HUDEP-2 (cell line): ENCODE data around the gene CDC7.
"Not testable (repeated sequence)": the region's sequence is repeated elsewhere in the genome, so short reads cannot be mapped to it uniquely, and the experiment has no call there.

Experiments
- DNase-seq, 76 experiments: peaks; one replicate each; lab custom pipeline; 2025; ENCODE audit not compliant: unreplicated experiment in 76 of 76; lab: John Stamatoyannopoulos, UW

CDC7 gene

DNA sequence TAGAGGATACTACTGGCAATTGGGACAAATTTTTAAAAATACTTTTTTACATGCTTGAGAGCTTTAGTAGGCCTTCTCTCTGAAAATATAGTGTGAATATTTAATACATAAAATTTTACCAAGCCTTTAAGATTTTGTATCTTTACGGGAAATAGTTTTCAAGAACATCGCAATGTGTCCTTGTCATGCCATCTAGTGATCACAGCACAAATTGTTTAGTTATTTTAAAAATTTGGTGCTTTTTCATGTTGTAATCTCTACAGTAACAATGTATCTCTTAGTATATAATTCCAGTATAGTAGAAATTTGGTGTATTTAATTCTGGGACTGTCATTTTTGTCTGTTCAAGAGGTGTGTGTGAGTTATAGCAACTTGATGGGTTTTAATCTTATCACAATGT is 6.7 kb downstream of the CDC7 start:
- DNase-seq, result no peak

DNA sequence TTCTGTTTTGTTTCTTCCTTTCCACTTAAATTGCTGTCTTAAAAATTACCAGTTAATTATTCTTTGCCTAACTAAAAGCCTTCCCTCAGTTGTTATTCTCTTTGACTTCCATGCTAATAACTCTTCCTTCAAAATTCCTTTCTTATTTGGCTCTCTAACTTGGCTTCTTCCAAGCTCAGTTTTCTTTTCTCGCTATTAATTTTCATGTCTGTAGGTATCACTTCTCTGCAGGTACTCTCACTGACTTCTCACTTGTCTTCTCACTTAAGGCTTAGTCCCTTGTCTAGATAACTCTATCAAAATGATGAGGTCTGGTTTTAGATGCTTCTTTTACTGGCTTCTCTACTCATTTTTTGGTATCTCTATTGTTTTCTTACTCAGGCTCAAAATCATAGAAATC is 10.1 kb downstream of the CDC7 start:
- DNase-seq, result no peak

DNA sequence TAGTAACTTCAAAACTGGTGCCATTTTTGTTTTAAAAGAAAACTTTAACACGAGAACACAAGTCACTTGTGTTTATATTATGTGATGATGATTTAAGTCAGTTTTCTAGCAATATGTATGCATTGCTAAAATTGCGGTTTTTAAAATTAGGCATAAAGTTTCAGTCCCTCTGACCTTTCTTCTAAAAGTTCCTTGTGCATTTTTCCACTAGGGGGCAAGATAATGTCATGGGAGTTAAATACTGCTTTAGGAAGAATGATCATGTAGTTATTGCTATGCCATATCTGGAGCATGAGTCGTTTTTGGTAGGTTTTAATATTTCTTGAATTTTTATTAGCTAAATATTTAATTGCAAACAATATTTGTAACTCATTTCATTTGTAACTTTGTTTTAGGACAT is 10.7 kb downstream of the CDC7 start:
- DNase-seq, result peak in 5 of 76 experiments; percentile 3 to 32 (median 10)

DNA sequence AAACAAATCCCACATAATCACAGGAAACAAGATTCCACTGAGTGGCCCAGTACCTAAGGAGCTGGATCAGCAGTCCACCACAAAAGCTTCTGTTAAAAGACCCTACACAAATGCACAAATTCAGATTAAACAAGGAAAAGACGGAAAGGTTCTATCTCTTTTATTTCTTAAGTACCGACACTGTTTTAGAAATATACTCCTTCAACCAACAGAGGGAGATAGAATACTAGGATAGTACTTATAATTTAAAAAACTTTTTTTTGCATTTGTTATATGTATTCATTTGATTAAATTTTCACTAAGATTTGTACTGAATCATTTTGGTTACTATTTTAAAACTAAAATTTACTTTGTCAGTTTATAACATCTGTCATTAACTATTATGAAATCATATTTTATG is 12.5 kb downstream of the CDC7 start:
- DNase-seq, result no peak

DNA sequence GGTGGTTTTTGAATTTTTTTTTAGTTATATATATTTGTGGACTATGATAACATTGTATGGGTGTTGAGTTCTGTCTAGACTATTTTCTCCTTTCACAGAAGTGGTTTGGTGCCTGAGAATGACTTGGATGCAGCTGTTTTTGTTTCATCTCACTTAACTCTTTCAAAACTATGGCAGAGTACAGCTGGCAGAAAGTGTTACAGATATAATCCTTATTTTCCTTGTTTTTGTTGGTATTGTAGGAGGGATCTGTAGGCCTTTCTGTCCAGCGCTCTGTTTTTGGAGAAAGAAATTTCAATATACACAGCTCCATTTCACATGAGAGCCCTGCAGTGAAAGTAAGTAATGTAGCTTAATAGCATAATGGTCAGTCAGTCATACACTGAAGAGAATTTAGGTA is 13.1 kb downstream of the CDC7 start:
- DNase-seq, result no peak

DNA sequence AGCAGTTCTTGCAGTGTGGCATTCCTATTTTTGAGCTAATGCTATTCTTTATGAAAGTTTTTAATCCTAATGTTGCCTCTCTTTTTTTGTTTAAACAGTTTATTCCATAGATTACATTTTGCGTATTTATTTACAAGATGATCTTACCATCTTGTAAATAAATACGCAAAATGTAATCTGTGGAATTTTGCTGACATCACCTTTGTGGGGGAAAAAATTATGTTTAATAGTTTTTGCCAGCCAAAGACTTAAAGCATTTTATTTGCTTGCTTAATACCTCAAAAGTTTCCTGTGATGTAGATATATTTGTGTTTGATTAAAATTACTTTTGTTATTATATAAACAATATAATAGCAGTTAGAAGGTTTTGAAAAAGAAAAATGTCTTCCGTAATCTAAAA is 15.3 kb downstream of the CDC7 start:
- no peak for DNase-seq

DNA sequence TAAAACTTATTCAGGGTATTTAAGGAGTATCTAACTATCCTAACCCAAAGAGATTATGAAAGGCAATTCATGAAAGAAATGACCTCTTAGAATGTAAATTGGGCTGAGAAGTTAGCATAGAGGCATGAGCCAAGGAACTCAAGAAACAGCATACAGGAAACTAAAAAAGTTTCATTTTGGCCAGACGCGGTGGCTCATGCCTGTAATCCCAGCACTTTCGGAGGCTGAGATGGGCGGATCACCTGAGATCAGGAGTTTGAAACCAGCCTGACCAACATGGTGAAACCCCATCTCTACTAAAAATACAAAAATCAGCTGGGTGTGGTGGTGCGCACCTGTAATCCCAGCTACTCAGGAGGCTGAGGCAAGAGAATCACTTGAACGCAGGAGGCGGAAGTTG is 16.0 kb downstream of the CDC7 start:
- not testable (repeated sequence) for DNase-seq

DNA sequence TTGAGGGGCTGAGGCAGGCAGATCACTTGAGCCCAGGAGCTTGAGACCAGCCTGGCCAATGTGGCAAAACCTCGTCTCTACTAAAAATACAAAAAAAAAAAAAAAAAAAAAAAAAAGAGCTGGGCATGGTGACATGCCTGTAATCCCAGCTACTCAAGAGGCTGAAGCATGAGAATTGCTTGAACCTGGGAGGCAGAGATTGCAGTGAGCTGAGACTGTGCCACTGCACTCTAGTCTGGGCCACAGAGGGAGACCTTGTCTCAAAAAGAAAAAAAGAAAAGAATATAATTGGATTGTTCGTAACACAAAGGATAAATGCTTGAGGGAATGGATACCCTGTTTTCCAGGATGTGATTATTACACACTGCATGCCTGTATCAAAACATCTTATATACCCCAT is 18.5 kb downstream of the CDC7 start:
- DNase-seq, result not testable (repeated sequence)

DNA sequence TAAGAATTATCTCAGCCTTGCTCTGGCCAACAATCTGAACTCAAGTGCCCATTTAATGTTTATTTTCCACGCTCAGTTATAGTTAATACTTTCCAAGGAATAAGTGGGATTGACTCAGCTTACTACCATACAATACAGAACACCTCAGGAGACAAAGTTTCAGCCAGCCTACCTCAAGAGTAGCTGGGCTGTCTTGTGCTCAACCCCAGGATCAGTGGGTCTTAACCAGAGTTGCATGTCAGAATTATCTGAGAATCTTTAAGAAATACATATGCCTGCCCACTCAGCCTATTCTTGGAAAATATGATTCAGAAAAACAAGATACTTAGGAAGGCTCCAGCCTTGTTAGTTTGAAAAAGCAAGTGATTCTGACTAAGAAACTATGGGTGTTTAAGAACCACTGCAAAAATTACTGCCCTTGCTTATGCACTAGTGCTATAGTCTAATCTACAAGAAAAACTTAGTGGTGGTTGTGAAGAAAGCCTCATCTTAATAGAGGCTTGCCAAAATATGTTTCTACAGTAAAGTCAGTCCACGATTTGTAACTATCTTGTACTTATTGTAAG is 20.4 kb downstream of the CDC7 start:
- DNase-seq, result no peak

DNA sequence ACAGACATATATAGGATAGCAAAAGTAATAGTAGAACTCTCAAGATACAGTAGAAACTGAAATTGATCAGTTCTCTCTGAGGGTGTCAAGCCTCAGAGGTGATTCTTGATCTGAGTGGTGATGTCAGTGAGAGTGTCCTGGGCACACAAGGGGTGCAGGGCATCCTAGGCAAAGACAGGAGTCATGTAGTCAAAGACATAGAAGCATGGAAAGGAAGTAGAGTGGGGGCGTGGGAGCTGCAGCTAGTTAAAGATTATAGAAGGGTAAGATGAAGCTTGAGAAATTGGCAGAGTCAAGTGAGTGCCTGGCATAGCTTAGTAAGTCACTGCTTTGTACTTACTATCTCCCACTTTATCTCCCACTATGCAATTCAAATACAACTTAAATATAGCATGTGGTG is 22.8 kb downstream of the CDC7 start:
- no peak for DNase-seq

DNA sequence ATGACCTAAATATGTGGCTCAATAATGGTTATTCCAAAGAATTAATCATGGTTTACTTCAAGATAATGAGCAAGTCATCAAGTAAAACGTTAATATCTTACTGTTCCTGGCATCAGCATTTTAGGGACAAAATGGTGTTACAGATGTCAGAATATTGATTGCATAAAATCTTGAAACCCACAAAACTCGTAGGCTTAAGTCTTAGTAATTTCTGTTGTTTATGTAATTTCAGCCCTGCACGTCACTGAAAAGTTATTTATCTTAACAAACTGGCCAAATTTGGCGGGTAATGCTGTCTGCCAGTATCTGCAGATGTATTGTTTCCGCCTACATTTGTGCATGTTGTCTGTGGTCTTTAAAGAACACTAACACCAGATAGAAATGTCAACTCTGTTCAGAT is 25.8 kb downstream of the CDC7 start:
- DNase-seq, result no peak

DNA sequence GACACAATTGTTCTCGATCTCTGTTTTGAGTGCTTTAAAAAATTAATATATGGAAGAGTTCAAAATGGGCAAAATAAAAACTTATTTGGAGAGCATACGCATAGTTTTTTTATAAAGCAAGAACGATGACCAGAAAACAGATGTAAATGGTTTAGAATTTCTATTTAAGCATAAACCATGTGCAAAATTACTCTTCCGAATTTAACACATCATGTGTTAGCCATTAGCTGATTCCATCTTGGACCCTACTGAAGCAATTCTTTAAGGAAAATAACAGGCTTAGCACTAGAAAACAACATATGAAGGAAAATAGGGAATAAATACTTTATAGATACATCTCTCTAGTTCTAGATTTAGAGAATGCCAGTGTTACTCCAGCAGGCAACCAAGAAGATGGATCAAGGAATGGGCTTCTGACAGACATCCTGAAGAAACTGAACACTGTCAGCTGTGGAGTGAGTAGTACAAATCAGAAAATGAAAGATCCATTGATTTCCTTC is 26.7 kb downstream of the CDC7 start:
- DNase-seq, result no peak

DNA sequence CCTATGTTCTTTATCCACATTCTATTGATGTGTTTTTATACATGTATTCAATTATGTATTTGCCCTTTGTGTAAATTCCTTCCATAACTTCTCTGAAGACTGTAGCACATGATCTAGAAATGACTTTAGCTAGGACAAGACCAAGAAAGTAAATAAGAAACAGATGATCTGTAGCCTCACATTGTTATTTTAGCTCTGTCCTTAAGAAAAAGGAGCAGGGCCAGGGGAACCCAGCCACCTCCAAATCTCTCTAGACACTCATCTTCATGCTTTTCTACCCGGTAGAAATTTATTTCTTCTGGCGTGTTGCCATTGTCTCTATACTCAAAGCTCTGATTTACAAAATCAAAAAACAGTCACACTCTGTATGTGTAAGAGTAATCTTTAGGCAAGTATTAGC is 27.1 kb downstream of the CDC7 start:
- DNase-seq, result no peak

DNA sequence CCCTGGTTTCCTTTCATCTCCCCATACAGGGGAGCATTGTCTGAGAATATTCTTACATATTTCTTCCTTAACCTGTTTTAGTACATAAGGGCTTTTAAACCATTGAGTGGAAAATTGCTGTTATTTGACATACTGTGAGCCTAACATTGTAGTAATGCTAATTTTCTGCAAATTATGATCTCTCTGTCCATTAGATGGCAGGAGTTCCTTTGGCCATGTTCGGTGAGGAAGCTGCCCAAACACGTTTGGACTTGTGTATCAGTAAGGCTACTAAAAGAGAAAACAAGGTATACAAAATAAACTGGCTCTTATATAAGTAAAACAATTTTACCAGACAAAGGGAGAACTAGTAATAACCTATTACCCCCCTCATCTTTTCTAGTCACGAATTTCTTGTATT is 29.2 kb downstream of the CDC7 start:
- DNase-seq, result no peak

DNA sequence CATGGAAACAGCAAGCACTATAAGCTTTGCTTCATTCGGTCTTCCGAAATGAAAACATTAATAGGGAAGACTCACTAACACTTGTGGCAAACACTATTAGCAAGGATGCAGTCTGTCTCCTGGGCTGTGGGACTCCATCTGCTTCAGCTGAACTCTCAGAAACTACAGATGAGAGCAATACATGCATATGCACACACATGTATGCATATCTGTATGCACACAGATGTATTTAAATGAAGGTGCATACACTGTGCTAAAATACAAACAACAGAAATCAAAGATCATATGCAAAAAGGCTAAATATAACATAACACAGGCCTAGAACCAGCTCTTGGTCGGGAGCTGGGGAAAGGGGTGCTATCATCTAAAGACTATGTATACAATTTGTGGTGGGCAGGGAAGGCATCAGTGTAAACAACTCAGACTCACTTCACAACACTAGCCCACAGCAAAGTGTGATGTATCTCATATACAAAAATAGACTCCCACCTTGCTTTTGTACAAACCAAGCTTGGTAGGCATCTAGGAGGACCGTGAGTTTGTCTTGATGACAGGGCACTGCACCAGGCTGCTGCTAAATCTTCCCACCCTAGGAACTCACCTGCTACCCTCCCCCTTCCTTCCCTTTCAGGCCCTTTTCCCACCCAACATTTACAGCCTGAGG is 32.8 kb downstream of the CDC7 start:
- no peak for DNase-seq

DNA sequence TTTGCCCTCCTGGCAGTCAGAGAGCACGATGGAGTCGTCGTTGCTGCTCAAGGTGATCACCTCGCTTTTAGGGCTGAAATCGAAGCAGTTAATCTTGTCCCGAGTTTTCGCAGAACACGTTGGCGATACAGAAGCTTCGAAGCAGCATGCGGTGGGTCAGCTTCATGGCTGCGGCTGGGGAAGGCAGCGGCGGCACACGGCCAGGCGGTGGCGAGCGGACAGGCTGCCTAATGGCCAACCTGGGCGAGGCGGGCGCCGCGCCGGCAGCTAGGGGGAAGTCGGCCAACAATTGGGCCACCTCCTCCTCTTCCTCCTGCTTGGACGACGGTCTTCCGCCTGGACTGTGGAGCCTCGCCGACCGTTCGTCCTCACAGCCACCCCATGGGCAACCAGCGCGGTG is 34.8 kb downstream of the CDC7 start:
- no peak for DNase-seq

DNA sequence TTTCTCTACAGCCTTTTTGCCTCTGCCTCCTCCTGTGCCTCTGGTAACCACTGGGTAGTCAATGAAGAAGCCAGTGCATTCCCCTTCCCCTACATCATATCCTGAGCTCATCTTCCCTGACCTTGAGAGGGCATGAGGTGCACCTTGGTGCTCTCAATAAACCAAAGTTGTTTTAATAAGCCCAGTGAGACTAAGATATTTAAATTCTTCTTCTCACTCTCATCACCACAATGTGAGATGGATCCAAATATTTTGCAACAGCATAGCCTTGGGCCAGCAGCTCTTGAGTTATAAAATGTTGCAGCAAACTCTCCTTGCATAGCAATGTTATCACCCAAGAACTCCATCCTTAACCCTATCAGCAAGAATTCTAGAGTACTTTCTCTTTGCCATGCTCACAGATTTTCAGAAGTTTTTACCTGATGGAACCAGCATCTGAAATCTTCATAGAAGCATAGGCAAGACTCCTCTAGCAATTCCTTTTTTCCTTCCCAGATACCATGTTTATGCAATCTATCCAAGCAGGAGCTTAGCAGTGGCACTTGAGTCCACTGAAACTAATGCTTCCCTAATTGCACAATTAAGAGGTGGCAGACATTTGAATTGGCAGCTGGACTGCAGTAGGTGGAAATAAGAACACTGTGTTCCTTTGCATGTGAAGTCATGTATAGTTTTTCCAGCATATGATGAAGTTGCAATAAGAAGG is 36.8 kb downstream of the CDC7 start:
- DNase-seq, result no peak

DNA sequence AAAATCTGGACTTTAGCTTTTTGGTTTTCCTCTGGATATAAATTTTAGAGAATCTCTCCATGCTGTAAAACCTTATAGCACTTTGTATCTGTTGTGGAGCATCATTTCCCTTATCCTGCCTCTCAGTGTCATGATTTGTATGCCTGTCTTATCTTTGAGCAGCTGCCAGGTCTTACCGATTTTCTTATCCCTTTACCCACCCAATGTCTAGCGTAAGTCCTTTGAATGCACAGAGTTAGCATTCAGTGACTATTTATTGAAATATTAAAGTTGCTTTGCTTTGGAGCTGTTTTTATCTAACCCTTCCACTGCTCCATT is 37.3 kb downstream of the CDC7 start:
- DNase-seq, result no peak

DNA sequence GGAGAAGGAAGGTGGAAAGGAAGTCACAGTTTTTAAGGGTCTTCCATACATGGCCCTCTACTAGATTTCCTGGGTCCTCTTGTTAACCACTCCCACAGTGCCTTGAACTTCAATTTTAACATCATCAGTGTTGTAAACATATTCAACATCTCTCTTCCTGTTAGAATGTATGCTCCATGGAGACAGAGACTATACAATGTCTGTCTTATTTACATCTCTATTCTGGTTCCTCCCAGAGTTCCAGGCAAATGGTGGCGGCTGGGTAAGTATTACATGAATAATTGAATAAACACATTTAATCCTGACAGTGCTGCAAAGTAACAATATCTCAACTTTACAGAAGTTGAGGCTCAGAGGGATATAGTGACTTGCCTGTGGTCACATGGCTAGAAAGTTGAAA is 40.3 kb downstream of the CDC7 start:
- DNase-seq, result no peak

DNA sequence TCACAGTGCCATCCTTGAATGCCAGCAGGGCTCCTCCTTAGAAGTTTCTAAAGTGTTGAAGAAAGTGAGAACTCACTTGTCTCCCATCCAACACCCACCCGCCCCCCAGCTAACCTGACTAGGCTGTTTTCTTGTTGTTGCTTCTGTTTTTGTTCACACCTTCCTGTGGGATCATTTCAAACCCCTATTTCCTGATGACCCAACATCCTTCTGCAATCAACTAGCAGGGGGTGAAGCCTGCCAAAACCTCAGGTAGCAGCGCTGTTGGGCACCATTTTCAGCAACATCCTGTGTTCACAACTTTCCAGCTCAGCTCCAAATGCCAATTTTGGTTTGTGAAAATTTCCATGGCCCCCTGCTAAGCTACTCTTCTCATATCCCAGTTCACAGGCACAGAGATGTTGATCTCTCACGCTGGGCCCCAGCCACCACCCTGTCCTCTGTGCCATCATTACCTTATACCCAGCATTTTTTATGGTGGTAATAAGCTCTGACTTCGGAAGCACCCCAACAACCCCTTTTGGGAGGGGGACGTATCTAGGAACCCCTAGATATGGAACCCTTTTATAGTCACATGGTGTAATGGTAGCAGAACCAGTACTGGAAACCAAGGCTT is 41.4 kb downstream of the CDC7 start:
- no peak for DNase-seq

DNA sequence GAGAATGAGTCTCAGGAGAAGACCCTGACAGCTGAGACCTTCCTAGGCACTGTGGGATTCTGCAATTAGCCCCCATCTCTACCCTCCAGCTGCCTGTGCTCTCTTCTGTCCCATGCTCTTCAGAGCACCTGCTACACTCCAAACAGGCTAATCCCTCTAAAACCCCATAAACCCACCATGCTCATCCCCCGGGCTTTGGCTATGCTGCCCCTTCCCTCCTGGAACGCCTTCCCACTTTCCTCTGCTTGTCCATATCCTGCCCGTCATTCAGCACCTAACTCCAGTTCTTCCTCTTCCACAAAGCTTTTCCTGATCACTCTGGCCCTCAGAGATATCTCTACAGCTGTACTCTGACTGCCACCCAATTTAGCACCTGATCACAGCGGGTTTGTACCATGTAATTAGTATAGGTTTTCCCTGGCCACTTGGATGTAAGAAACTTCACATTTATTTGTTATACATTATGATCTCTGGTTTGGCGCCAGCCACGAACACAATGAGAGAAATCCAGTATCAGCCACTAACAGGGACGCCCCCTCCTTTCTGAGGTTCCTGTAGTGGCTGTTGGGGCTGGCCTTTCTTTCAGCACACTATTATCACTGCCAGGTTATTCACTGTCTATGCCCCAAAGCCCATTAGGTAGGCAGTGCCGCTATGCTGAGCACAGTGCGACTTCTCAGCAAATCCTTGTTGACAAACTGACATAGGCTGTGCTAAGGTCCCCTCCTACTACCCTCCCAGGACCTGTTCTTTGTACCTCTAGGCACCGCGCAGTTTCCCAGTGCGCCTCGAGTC is 45.1 kb downstream of the CDC7 start:
- DNase-seq, result no peak
